Adrenal gland (tissue), 12 donors: ENCODE measurements around the gene PNMT. TPM values are rescaled to one million over a fixed set of nuclear protein-coding genes. Genes with fewer than 3 reads are reported as not detected.

Experiments
- DNase-seq, 7 donors: peaks; one replicate each; pipeline ENCODE4 v3.0.0-alpha.2; 2019 to 2020
- H3K27ac ChIP-seq, 5 donors: fragments of 200-600 bp; sonication (generic) in 4 of 5; 1 replicate in 3 of 5; 2 replicates in 2 of 5; pipeline versions ENCODE4 v1.5.1 to v1.8.0; 2016 to 2020; ENCODE audit warnings: mild to moderate bottlenecking in 1 of 5
- H3K27me3 ChIP-seq: fragments of 200-600 bp; 2 replicates; pipeline ENCODE4 v1.8.0; 2021
- H3K36me3 ChIP-seq, 2 donors: fragments of 200-600 bp; replicated peaks in 1 of 2; 1 replicate in 1 of 2; 2 replicates in 1 of 2; pipeline versions ENCODE4 v1.5.1 to v1.8.0; 2018 to 2022
- H3K4me1 ChIP-seq, 2 donors: fragments of 200-600 bp; replicated peaks in 1 of 2; 1 replicate in 1 of 2; 2 replicates in 1 of 2; pipeline versions ENCODE4 v1.5.1 to v1.8.0; 2018 to 2021
- H3K4me3 ChIP-seq, 4 donors: fragments of 200-600 bp; sonication (generic) in 3 of 4; one replicate each; pipeline ENCODE4 v1.5.1; 2016 to 2018
- H3K9me3 ChIP-seq, 3 donors: fragments of 200-600 bp; sonication (generic) in 1 of 3; replicated peaks in 1 of 3; 1 replicate in 2 of 3; 2 replicates in 1 of 3; pipeline versions ENCODE4 v1.5.1 to v1.8.0; 2016 to 2021
- POLR2A ChIP-seq, 2 donors: fragments of 450-650 bp; IDR thresholded peaks; one replicate each; pipeline ENCODE4 v1.6.1; 2017; ENCODE audit warnings: antibody characterized with exemption in 2 of 2, mild to moderate bottlenecking in 2 of 2, moderate library complexity in 1 of 2
- WGBS, 4 donors: extraction: QIAGEN DNeasy Blood & Tissue Kit in 2 of 4; methylation state at CpG; one replicate each; pipeline versions ENCODE4 v1.1.5 to v1.1.7; 2013 to 2017; 5-methylcytosine and 5-hydroxymethylcytosine counted together
- intact Hi-C, 2 donors: fragments of 100-400 bp; cut with DNase I; formaldehyde crosslinking; loops; one replicate each; pipeline versions ENCODE4 v1.14.1 to v1.15.0; 2022 to 2023
- polyA plus RNA-seq, 3 donors: library from polyadenylated mRNA; stranded (reverse); fragments of 200-250 nt in 2 of 3; fragments of 350-450 nt in 1 of 3; fragmentation: Illumina TruSeq in 1 of 3; extraction: RNeasy Lipid Tissue Mini Kit (QIAGEN cat#74804) in 1 of 3; gene quantifications; one replicate each; pipeline ENCODE4 v1.2.3, GENCODE V29; 2013 to 2014
- total RNA-seq, 9 donors: library from RNA; depleted of rRNA in 4 of 9; stranded (reverse); fragments of >200 nt in 4 of 9; fragments of 120-200 nt in 1 of 9; fragmentation: NEBNext Ultra II Directional in 1 of 9; extraction: Animal tissue kit (Norgen Biotek cat#: 25700) in 1 of 9; gene quantifications; one replicate each; pipeline versions ENCODE4 v1.1.0 to v1.2.4, GENCODE V29; 2013 to 2023
- TF ChIP-seq, protein P1 (sequence below), 6 experiments: fragments of 450-650 bp in 4 of 6; fragments of 200-600 bp in 2 of 6; sonication (generic) in 1 of 6; IDR thresholded peaks; 1 replicate in 5 of 6; 2 replicates in 1 of 6; pipeline versions ENCODE4 v1.5.1 to v1.8.0; 2016 to 2021; ENCODE audit warnings: antibody characterized with exemption in 6 of 6, mild to moderate bottlenecking in 2 of 6, moderate library complexity in 1 of 6
- donor health status: healthy with polysubstance abuse.
- donor health status: Bipolar disorder and iron deficiency.
- donor health status: DM: yes; HTN: yes; CAD: no.
- donor health status: DM: no; HTN: no; CAD: no.
- donor health status: DM: no; HTN: no; CAD: no.
- donor health status: DM: yes; HTN: yes; CAD: no.

PNMT gene
- total and polyA plus RNA-seq, 12 donors = 0.47 to 593 (median 121) TPM; not detected in 1

- Histone ChIP-seq H3K4me3 (peak within 1 kb of the TSS in 3 of 4 donors; percentile 27 to 66 (median 44)), H3K27ac (peak within 1 kb of the TSS in 4 of 5 donors; percentile 54 to 94 (median 78)), H3K36me3 (no peaks in the 10 kb centered on the region), H3K27me3 (no peaks in the 10 kb centered on the region), H3K4me1 (peaks cover 8 to 14% of the 10 kb centered on the region in 2 donors), H3K9me3 (no peaks in the 10 kb centered on the region)
- peak in 1 of 2 donors; percentile 35 for TF ChIP-seq POLR2A (IDR thresholded peaks at IDR 0.05)
- TF ChIP-seq, protein P1, sequence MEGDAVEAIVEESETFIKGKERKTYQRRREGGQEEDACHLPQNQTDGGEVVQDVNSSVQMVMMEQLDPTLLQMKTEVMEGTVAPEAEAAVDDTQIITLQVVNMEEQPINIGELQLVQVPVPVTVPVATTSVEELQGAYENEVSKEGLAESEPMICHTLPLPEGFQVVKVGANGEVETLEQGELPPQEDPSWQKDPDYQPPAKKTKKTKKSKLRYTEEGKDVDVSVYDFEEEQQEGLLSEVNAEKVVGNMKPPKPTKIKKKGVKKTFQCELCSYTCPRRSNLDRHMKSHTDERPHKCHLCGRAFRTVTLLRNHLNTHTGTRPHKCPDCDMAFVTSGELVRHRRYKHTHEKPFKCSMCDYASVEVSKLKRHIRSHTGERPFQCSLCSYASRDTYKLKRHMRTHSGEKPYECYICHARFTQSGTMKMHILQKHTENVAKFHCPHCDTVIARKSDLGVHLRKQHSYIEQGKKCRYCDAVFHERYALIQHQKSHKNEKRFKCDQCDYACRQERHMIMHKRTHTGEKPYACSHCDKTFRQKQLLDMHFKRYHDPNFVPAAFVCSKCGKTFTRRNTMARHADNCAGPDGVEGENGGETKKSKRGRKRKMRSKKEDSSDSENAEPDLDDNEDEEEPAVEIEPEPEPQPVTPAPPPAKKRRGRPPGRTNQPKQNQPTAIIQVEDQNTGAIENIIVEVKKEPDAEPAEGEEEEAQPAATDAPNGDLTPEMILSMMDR (IDR thresholded peaks at IDR 0.05) = no peak
- peak; percentile 79 to 91 (median 85) for DNase-seq
- intact Hi-C loops = no loop called here
- WGBS, 4 donors = 2 to 5% (median 3%) methylated on average over 23 to 45 of the region's 45 CpGs
These were observed 19.6 kb downstream of the PNMT start, which contains the start of gene PGAP3 for GRCh38 chr17:39687546-39688474. PGAP3 (minus strand) TSS chr17:39688057; CDS start chr17:39688014, 43 bp downstream.

GRCh38 chr17:39688475-39688835 lies 20.2 kb downstream of the PNMT start:
- H3K9me3 ChIP-seq = no peaks in the 10 kb centered on the region
- peak overlapping the region in 2 of 5 donors; percentile 54 to 93 for H3K27ac ChIP-seq
- WGBS, 4 donors = 14 to 19% (median 17%) methylated on average over 6 of the region's 6 CpGs
- DNase-seq = no peak
- H3K4me3 ChIP-seq = peak overlapping the region in 3 of 4 donors; percentile 27 to 66 (median 44)
- no peak for TF ChIP-seq POLR2A (IDR thresholded peaks at IDR 0.05)
- TF ChIP-seq, protein P1 (IDR thresholded peaks at IDR 0.05) = no peak
- intact Hi-C loops = no loop called here
- peaks cover 8 to 14% of the 10 kb centered on the region in 2 donors for H3K4me1 ChIP-seq
- H3K36me3 ChIP-seq = no peaks in the 10 kb centered on the region
- no peaks in the 10 kb centered on the region for H3K27me3 ChIP-seq

DNA sequence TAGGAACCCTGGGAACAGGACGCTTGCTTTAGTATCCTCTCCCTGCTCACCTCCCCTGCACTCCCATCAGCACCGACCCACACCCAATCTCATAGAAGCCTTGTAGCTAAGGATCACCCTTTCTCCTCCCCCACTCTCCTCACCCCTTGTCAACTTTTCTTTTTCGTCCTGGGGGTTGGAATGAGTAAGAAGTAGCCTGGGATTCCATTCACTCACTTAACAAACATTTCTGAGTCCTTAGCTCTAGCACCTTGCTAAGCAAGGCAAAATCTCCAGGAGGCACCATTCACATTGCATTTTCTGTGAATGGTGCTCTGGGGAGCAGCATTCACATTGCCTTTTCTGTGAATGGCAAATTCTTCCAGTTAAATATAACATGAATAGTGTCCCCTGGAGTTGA lies 20.7 kb downstream of the PNMT start:
- Histone ChIP-seq H3K4me1 (peaks cover 8 to 14% of the 10 kb centered on the region in 2 donors), H3K9me3 (no peaks in the 10 kb centered on the region), H3K27ac (no peak overlapping the region), H3K4me3 (peak overlapping the region in 1 of 4 donors; percentile 66), H3K27me3 (no peaks in the 10 kb centered on the region), H3K36me3 (no peaks in the 10 kb centered on the region)
- 46 to 58% (median 51%) methylated on average over 3 of the region's 3 CpGs for WGBS, 4 donors
- DNase-seq = no peak
- TF ChIP-seq POLR2A (IDR thresholded peaks at IDR 0.05) = no peak
- TF ChIP-seq, protein P1 (IDR thresholded peaks at IDR 0.05) = no peak
- intact Hi-C loops = no loop called here

- Histone ChIP-seq H3K4me3 (no peak overlapping the region), H3K9me3 (no peaks in the 10 kb centered on the region), H3K27ac (no peak overlapping the region), H3K36me3 (no peaks in the 10 kb centered on the region), H3K4me1 (no peaks in the 10 kb centered on the region), H3K27me3 (peaks cover 7% of the 10 kb centered on the region)
- intact Hi-C loops = no loop called here
- DNase-seq = no peak
- TF ChIP-seq, protein P1 (IDR thresholded peaks at IDR 0.05) = no peak
- no peak for TF ChIP-seq POLR2A (IDR thresholded peaks at IDR 0.05)
- WGBS, 4 donors = 86 to 96% (median 87%) methylated on average over 5 of the region's 5 CpGs
These were observed 26.3 kb downstream of the PNMT start for GRCh38 chr17:39694593-39694992.
